ENCODE measurements around the gene UBN1.

The UBN1 gene

GRCh38 chr16:4884209-4884608 is 36.9 kb downstream of the UBN1 start:
- no peak for TF ChIP-seq Cebpa-rat (IDR thresholded peaks at IDR 0.05)
- no peak overlapping the region for H3K4me3 ChIP-seq
- no peak overlapping the region for H3K27ac ChIP-seq
- H3K4me1 ChIP-seq: no peaks in the 10 kb centered on the region
- no peak overlapping the region for H3K4me2 ChIP-seq
- H4K20me1 ChIP-seq: peaks cover 0 to 74% (median 47%) of the 10 kb centered on the region in 11 experiments; a peak in 15 of 22 replicates
- H3K27me3 ChIP-seq: no peaks in the 10 kb centered on the region
- H3K36me3 ChIP-seq: peaks cover 71 to 91% (median 85%) of the 10 kb centered on the region in 11 experiments
- no peaks in the 10 kb centered on the region for H3K9me3 ChIP-seq (replicated peaks in 1 of 11)
- H3K9ac ChIP-seq: no peak overlapping the region

- Histone ChIP-seq H4K20me1 (peaks cover 0 to 72% (median 43%) of the 10 kb centered on the region in 11 experiments; a peak in 15 of 22 replicates), H3K36me3 (peaks cover 61 to 81% (median 75%) of the 10 kb centered on the region in 11 experiments), H3K4me3 (no peak overlapping the region), H3K4me1 (no peaks in the 10 kb centered on the region), H3K27ac (no peak overlapping the region), H3K9ac (no peak overlapping the region), H3K9me3 (replicated peaks in 1 of 11) (no peaks in the 10 kb centered on the region), H3K27me3 (no peaks in the 10 kb centered on the region), H3K4me2 (no peak overlapping the region)
- TF ChIP-seq Cebpa-rat (IDR thresholded peaks at IDR 0.05): no peak
These were observed 37.9 kb downstream of the UBN1 start for GRCh38 chr16:4884972-4885874.

GRCh38 chr16:4886151-4886550 is 38.9 kb downstream of the UBN1 start:
- Histone ChIP-seq H3K27me3 (no peaks in the 10 kb centered on the region), H3K9ac (no peak overlapping the region), H3K4me2 (no peak overlapping the region), H3K4me3 (no peak overlapping the region), H4K20me1 (peaks cover 0 to 75% (median 40%) of the 10 kb centered on the region in 11 experiments; a peak in 15 of 22 replicates), H3K9me3 (replicated peaks in 1 of 11) (no peaks in the 10 kb centered on the region), H3K36me3 (peaks cover 52 to 75% (median 65%) of the 10 kb centered on the region in 11 experiments), H3K4me1 (no peaks in the 10 kb centered on the region), H3K27ac (no peak overlapping the region)
- no peak for TF ChIP-seq Cebpa-rat (IDR thresholded peaks at IDR 0.05)

GRCh38 chr16:4888428-4889135 is 41.3 kb downstream of the UBN1 start:
- Histone ChIP-seq H3K4me1 (peaks cover 0 to 10% (median 0%) of the 10 kb centered on the region in 10 experiments; a peak in 1 of 20 replicates), H3K9me3 (replicated peaks in 1 of 11) (no peaks in the 10 kb centered on the region), H3K36me3 (peaks cover 28 to 50% (median 43%) of the 10 kb centered on the region in 11 experiments), H4K20me1 (peaks cover 0 to 73% (median 25%) of the 10 kb centered on the region in 11 experiments; a peak in 14 of 22 replicates), H3K4me3 (no peak overlapping the region), H3K27me3 (no peaks in the 10 kb centered on the region), H3K27ac (no peak overlapping the region), H3K4me2 (no peak overlapping the region), H3K9ac (no peak overlapping the region)
- TF ChIP-seq Cebpa-rat (IDR thresholded peaks at IDR 0.05): no peak

- H4K20me1 ChIP-seq: peaks cover 0 to 63% (median 15%) of the 10 kb centered on the region in 11 experiments; a peak in 10 of 22 replicates
- H3K4me3 ChIP-seq: no peak overlapping the region
- no peaks in the 10 kb centered on the region for H3K27me3 ChIP-seq
- no peak for TF ChIP-seq Cebpa-rat (IDR thresholded peaks at IDR 0.05)
- no peak overlapping the region for H3K4me2 ChIP-seq
- H3K9me3 ChIP-seq (replicated peaks in 1 of 11): no peaks in the 10 kb centered on the region
- peaks cover 0 to 10% (median 0%) of the 10 kb centered on the region in 10 experiments; a peak in 1 of 20 replicates for H3K4me1 ChIP-seq
- H3K27ac ChIP-seq: no peak overlapping the region
- no peak overlapping the region for H3K9ac ChIP-seq
- peaks cover 13 to 36% (median 28%) of the 10 kb centered on the region in 11 experiments for H3K36me3 ChIP-seq
These were observed 42.7 kb downstream of the UBN1 start for GRCh38 chr16:4890026-4890425.

- no peaks in the 10 kb centered on the region for H3K9me3 ChIP-seq (replicated peaks in 1 of 11)
- H3K27me3 ChIP-seq: no peaks in the 10 kb centered on the region
- peaks cover 0 to 63% (median 15%) of the 10 kb centered on the region in 11 experiments; a peak in 10 of 22 replicates for H4K20me1 ChIP-seq
- peaks cover 0 to 10% (median 0%) of the 10 kb centered on the region in 10 experiments; a peak in 1 of 20 replicates for H3K4me1 ChIP-seq
- no peak overlapping the region for H3K4me2 ChIP-seq
- no peak overlapping the region for H3K27ac ChIP-seq
- H3K36me3 ChIP-seq: peaks cover 7 to 29% (median 22%) of the 10 kb centered on the region in 11 experiments
- no peak for TF ChIP-seq Cebpa-rat (IDR thresholded peaks at IDR 0.05)
- H3K4me3 ChIP-seq: no peak overlapping the region
- no peak overlapping the region for H3K9ac ChIP-seq
These were observed 43.4 kb downstream of the UBN1 start for GRCh38 chr16:4890686-4891085.

GRCh38 chr16:4891097-4891885 is 44.0 kb downstream of the UBN1 start:
- H4K20me1 ChIP-seq: peaks cover 0 to 57% (median 10%) of the 10 kb centered on the region in 11 experiments; a peak in 10 of 22 replicates
- H3K4me3 ChIP-seq: no peak overlapping the region
- H3K9me3 ChIP-seq (replicated peaks in 1 of 11): no peaks in the 10 kb centered on the region
- no peak overlapping the region for H3K27ac ChIP-seq
- H3K36me3 ChIP-seq: peaks cover under 1 to 23% (median 16%) of the 10 kb centered on the region in 11 experiments; a peak in 20 of 22 replicates
- H3K27me3 ChIP-seq: no peaks in the 10 kb centered on the region
- peaks cover 0 to 10% (median 0%) of the 10 kb centered on the region in 10 experiments; a peak in 1 of 20 replicates for H3K4me1 ChIP-seq
- H3K9ac ChIP-seq: no peak overlapping the region
- TF ChIP-seq Cebpa-rat (IDR thresholded peaks at IDR 0.05): no peak
- no peak overlapping the region for H3K4me2 ChIP-seq

- Histone ChIP-seq H3K9ac (no peak overlapping the region), H3K4me3 (no peak overlapping the region), H3K9me3 (replicated peaks in 1 of 11) (no peaks in the 10 kb centered on the region), H3K27ac (no peak overlapping the region), H3K36me3 (peaks cover 0 to 18% (median 10%) of the 10 kb centered on the region in 11 experiments; a peak in 17 of 22 replicates), H4K20me1 (peaks cover 0 to 56% (median 10%) of the 10 kb centered on the region in 11 experiments; a peak in 10 of 22 replicates), H3K27me3 (no peaks in the 10 kb centered on the region), H3K4me2 (no peak overlapping the region; a peak in 1 of 22 replicates), H3K4me1 (peaks cover 0 to 10% (median 0%) of the 10 kb centered on the region in 10 experiments; a peak in 1 of 20 replicates)
- no peak for TF ChIP-seq Cebpa-rat (IDR thresholded peaks at IDR 0.05)
These were observed 44.6 kb downstream of the UBN1 start for GRCh38 chr16:4891886-4892216.
